HEK293T (cell line): ENCODE results near the gene GRAMD4.

ENCODE experiments used
- ARNT ChIP-seq: fragments of 450-650 bp; IDR thresholded peaks from 2 replicates; pipeline ENCODE4 v1.6.1; 2017; ENCODE audit warnings: mild to moderate bottlenecking
- L3MBTL2 ChIP-seq: fragments of 450-650 bp; conservative IDR thresholded peaks from 2 replicates; pipeline ENCODE4 v1.6.1; 2016; ENCODE audit warnings: mild to moderate bottlenecking
- NFRKB ChIP-seq: fragments of 450-650 bp; IDR thresholded peaks from 2 replicates; pipeline ENCODE4 v1.6.1; 2016; ENCODE audit warnings: mild to moderate bottlenecking, moderate library complexity
- SP1 ChIP-seq: fragments of 450-650 bp; IDR thresholded peaks from 2 replicates; pipeline ENCODE4 v1.6.1; 2017
- TARDBP ChIP-seq: fragments of 450-650 bp; IDR thresholded peaks from 2 replicates; pipeline ENCODE4 v1.6.1; 2016

- no peak for TF ChIP-seq NFRKB
- no peak for TF ChIP-seq L3MBTL2
- TF ChIP-seq SP1 = no peak
- TF ChIP-seq TARDBP = no peak
- no peak for TF ChIP-seq ARNT
These were observed 34.9 kb downstream of the GRAMD4 start for GRCh38 chr22:46654927-46655595.
